Neural progenitor cell (in vitro differentiated cells): ENCODE data around the gene HOXA11. TPM values are rescaled to one million over a fixed set of nuclear protein-coding genes. Genes with fewer than 3 reads are reported as not detected.

Experiments used
- DNase-seq: peaks from one replicate; pipeline ENCODE4 v3.0.0-alpha.2; 2016; ENCODE audit warnings: low spot score
- H2AFZ ChIP-seq: fragments of 200-600 bp; sonication (generic); replicated peaks from 2 replicates; pipeline ENCODE4 v1.6.1; 2016; ENCODE audit warnings: antibody characterized with exemption
- H3F3A ChIP-seq: fragments of 200-600 bp; sonication (generic); 2 replicates; pipeline ENCODE4 v1.6.1; 2016; ENCODE audit warnings: antibody characterized with exemption, low read depth
- H3K27ac ChIP-seq: fragments of 200-600 bp; sonication (generic); 2 replicates; pipeline ENCODE4 v1.5.1; 2016; ENCODE audit warnings: mild to moderate bottlenecking
- H3K27me3 ChIP-seq: fragments of 200-600 bp; sonication (generic); 2 replicates; pipeline ENCODE4 v1.6.1; 2016; ENCODE audit warnings: mild to moderate bottlenecking, moderate library complexity
- H3K36me3 ChIP-seq: fragments of 200-600 bp; sonication (generic); 2 replicates; pipeline ENCODE4 v1.5.1; 2016
- H3K4me1 ChIP-seq: fragments of 200-600 bp; sonication (generic); 2 replicates; pipeline ENCODE4 v1.6.1; 2016; ENCODE audit warnings: mixed run types
- H3K4me2 ChIP-seq: fragments of 200-600 bp; sonication (generic); 2 replicates; pipeline ENCODE4 v1.6.1; 2016
- H3K4me3 ChIP-seq: fragments of 200-600 bp; sonication (generic); 2 replicates; pipeline ENCODE4 v1.5.1; 2016
- H3K79me2 ChIP-seq: fragments of 200-600 bp; sonication (generic); 2 replicates; pipeline ENCODE4 v1.6.1; 2016; ENCODE audit warnings: low read depth
- H3K9ac ChIP-seq: fragments of 200-600 bp; sonication (generic); 2 replicates; pipeline ENCODE4 v1.6.1; 2016
- H3K9me3 ChIP-seq: fragments of 200-600 bp; sonication (generic); 2 replicates; pipeline ENCODE4 v1.5.1; 2016; ENCODE audit warnings: low read depth
- H4K20me1 ChIP-seq: fragments of 200-600 bp; sonication (generic); 2 replicates; pipeline ENCODE4 v1.6.1; 2016; ENCODE audit warnings: low read depth
- H3K27ac Mint-ChIP-seq: 3 replicates; pipeline ENCODE4 v1.8.0; 2021; ENCODE audit warnings: mixed read lengths
- H3K27me3 Mint-ChIP-seq: 2 replicates; pipeline ENCODE4 v1.8.0; 2022; ENCODE audit warnings: low read depth, mild to moderate bottlenecking, inconsistent platforms, moderate library complexity, mixed read lengths; ENCODE audit not compliant: insufficient read depth
- H3K36me3 Mint-ChIP-seq: 3 replicates; pipeline ENCODE4 v1.8.0; 2021; ENCODE audit warnings: mixed read lengths
- H3K4me1 Mint-ChIP-seq: 3 replicates; pipeline ENCODE4 v1.8.0; 2021; ENCODE audit warnings: mixed read lengths
- H3K4me3 Mint-ChIP-seq: 3 replicates; pipeline ENCODE4 v1.8.0; 2021; ENCODE audit warnings: mild to moderate bottlenecking, moderate library complexity, mixed read lengths
- H3K9me3 Mint-ChIP-seq: 3 replicates; pipeline ENCODE4 v1.8.0; 2020; ENCODE audit warnings: mixed read lengths
- CTCF ChIP-seq: fragments of 200-600 bp; sonication (generic); IDR thresholded peaks from 2 replicates; pipeline ENCODE4 v1.5.1; 2017; ENCODE audit warnings: antibody characterized with exemption, mild to moderate bottlenecking
- EZH2 ChIP-seq: fragments of 200-600 bp; sonication (generic); IDR thresholded peaks from 2 replicates; pipeline ENCODE4 v1.6.1; 2017; ENCODE audit warnings: antibody characterized with exemption, mild to moderate bottlenecking, moderate library complexity
- EZH2phosphoT487 ChIP-seq: fragments of 200-600 bp; sonication (generic); IDR thresholded peaks from 2 replicates; pipeline ENCODE4 v1.6.1; 2017; ENCODE audit warnings: antibody characterized with exemption
- total RNA-seq: library from RNA; depleted of rRNA; stranded (reverse); fragments of >200 nt; gene quantifications from 2 replicates; pipeline ENCODE4 v1.2.3, GENCODE V29; 2015; ENCODE audit warnings: low replicate concordance

The HOXA11 gene
- total RNA-seq, 1 donor from 2014 or later: not detected

GRCh38 chr7:27207348-27207985 is 22.4 kb upstream of the HOXA11 start:
- H3K4me3 ChIP-seq: no peak overlapping the region

GRCh38 chr7:27205325-27206280 is 20.6 kb upstream of the HOXA11 start:
- Histone ChIP-seq H3K27me3 (peaks cover 100% of the 10 kb centered on the region), H3K4me3 (peak overlapping the region; percentile 2), H3K4me1 (peaks cover 11% of the 10 kb centered on the region), H3K36me3 (no peaks in the 10 kb centered on the region), H2AFZ (no peak overlapping the region), H3K9me3 (no peaks in the 10 kb centered on the region), H3K79me2 (no peaks in the 10 kb centered on the region), H3K9ac (no peak overlapping the region), H3K4me2 (peak overlapping the region; percentile 12), H3K27ac (no peak overlapping the region), H4K20me1 (peaks cover 96% of the 10 kb centered on the region), H3F3A (peaks cover 12% of the 10 kb centered on the region)
- peaks cover 95% of the 10 kb centered on the region for H3K27me3 Mint-ChIP-seq
- H3K27ac Mint-ChIP-seq: no peak overlapping the region
- peaks cover 13% of the 10 kb centered on the region for H3K9me3 Mint-ChIP-seq
- no peaks in the 10 kb centered on the region for H3K36me3 Mint-ChIP-seq
- H3K4me1 Mint-ChIP-seq: peaks cover 9% of the 10 kb centered on the region
- peak overlapping the region; percentile 1 for H3K4me3 Mint-ChIP-seq
- TF ChIP-seq EZH2phosphoT487 (peak; percentile 94), CTCF (peak; percentile 3), EZH2 (peak; percentile 99)
- peak; percentile 74 for DNase-seq

More at GRCh38 chr7:27207348-27207985, 22.4 kb upstream of the HOXA11 start:
- H3K27ac Mint-ChIP-seq: no peak overlapping the region
- peaks cover 8% of the 10 kb centered on the region for H3K9me3 Mint-ChIP-seq
- TF ChIP-seq EZH2: peak; percentile 15
- no peak for TF ChIP-seq CTCF
- TF ChIP-seq EZH2phosphoT487: no peak
- no peaks in the 10 kb centered on the region for H3K9me3 ChIP-seq
- no peaks in the 10 kb centered on the region for H3K36me3 ChIP-seq
- no peak for DNase-seq
- no peak overlapping the region for H3K9ac ChIP-seq
- peaks cover 6% of the 10 kb centered on the region for H3K4me1 Mint-ChIP-seq
- H3K27me3 Mint-ChIP-seq: peaks cover 95% of the 10 kb centered on the region
- peaks cover 96% of the 10 kb centered on the region for H4K20me1 ChIP-seq
- no peak overlapping the region for H2AFZ ChIP-seq
- no peak overlapping the region for H3K4me3 Mint-ChIP-seq
- H3F3A ChIP-seq: peaks cover 9% of the 10 kb centered on the region
- peak overlapping the region; percentile 7 for H3K4me2 ChIP-seq
- H3K27ac ChIP-seq: no peak overlapping the region
- no peaks in the 10 kb centered on the region for H3K79me2 ChIP-seq
- H3K4me1 ChIP-seq: peaks cover 11% of the 10 kb centered on the region
- peaks cover 100% of the 10 kb centered on the region for H3K27me3 ChIP-seq
- no peaks in the 10 kb centered on the region for H3K36me3 Mint-ChIP-seq

GRCh38 chr7:27204851-27205322 is 19.9 kb upstream of the HOXA11 start:
- Histone ChIP-seq H3K9ac (no peak overlapping the region), H3K9me3 (no peaks in the 10 kb centered on the region), H4K20me1 (peaks cover 97% of the 10 kb centered on the region), H3F3A (peaks cover 16% of the 10 kb centered on the region), H3K4me2 (peak overlapping the region; percentile 12), H3K4me3 (peak overlapping the region; percentile 2), H3K4me1 (peaks cover 11% of the 10 kb centered on the region), H3K27ac (no peak overlapping the region), H2AFZ (no peak overlapping the region), H3K79me2 (no peaks in the 10 kb centered on the region), H3K27me3 (peaks cover 100% of the 10 kb centered on the region), H3K36me3 (no peaks in the 10 kb centered on the region)
- peak; percentile 69 for DNase-seq
- peak; percentile 95 for TF ChIP-seq EZH2
- peak; percentile 89 for TF ChIP-seq EZH2phosphoT487
- TF ChIP-seq CTCF: no peak
- H3K27me3 Mint-ChIP-seq: peaks cover 92% of the 10 kb centered on the region
- no peak overlapping the region for H3K4me3 Mint-ChIP-seq
- H3K27ac Mint-ChIP-seq: no peak overlapping the region
- H3K36me3 Mint-ChIP-seq: no peaks in the 10 kb centered on the region
- H3K4me1 Mint-ChIP-seq: peaks cover 9% of the 10 kb centered on the region
- H3K9me3 Mint-ChIP-seq: peaks cover 13% of the 10 kb centered on the region
